OCI-LY7 (cell line): ENCODE data around the gene RFX2.

Experiments used
- EZH2phosphoT487 ChIP-seq: fragments of 200-600 bp; sonication (generic); IDR thresholded peaks from 2 replicates; pipeline ENCODE4 v1.6.1; 2018; ENCODE audit warnings: low read depth, borderline replicate concordance, mild to moderate bottlenecking, mixed run types, antibody characterized with exemption, low read length, moderate library complexity, mixed read lengths
- TF ChIP-seq, protein P1 (sequence below): fragments of 200-600 bp; sonication (generic); conservative IDR thresholded peaks from 2 replicates; pipeline ENCODE4 v1.5.1; 2014; ENCODE audit warnings: mild to moderate bottlenecking, antibody characterized with exemption, low read length, moderate library complexity, mixed read lengths

DNA sequence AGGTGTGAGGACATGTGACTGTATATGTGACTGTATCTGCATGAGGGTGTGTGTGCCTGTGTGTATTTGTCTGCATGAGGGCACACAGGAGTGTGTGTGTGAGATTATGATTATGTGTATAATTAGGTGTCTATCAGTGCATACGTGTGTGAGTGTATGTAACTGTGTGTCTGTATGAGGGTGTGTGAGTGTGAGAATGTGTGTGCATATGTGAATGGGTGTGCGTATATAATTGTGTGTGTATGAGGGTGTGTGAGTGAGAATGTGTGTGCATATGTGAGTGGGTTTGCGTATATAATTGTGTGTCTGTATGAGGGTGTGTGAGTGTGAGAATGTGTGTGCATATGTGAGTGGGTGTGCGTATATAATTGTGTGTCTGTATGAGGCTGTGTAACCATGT, 22.2 kb upstream of the RFX2 start:
- TF ChIP-seq, protein P1, sequence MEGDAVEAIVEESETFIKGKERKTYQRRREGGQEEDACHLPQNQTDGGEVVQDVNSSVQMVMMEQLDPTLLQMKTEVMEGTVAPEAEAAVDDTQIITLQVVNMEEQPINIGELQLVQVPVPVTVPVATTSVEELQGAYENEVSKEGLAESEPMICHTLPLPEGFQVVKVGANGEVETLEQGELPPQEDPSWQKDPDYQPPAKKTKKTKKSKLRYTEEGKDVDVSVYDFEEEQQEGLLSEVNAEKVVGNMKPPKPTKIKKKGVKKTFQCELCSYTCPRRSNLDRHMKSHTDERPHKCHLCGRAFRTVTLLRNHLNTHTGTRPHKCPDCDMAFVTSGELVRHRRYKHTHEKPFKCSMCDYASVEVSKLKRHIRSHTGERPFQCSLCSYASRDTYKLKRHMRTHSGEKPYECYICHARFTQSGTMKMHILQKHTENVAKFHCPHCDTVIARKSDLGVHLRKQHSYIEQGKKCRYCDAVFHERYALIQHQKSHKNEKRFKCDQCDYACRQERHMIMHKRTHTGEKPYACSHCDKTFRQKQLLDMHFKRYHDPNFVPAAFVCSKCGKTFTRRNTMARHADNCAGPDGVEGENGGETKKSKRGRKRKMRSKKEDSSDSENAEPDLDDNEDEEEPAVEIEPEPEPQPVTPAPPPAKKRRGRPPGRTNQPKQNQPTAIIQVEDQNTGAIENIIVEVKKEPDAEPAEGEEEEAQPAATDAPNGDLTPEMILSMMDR, result no peak
- no peak for TF ChIP-seq EZH2phosphoT487
